ENCODE results near the gene DAZL.

GRCh38 chr3:16570113-16570512 lies 35.1 kb downstream of the DAZL start:
- TF ChIP-seq CTCF (conservative IDR thresholded peaks at IDR 0.05 in 1 of 2, IDR thresholded peaks at IDR 0.05 in 1 of 2; ENCODE audit: extremely low read depth in 1 of 2, insufficient read depth in 1 of 2, low read depth in 1 of 2, low read length in 2 of 2) (no peak), EZH2 (IDR thresholded peaks at IDR 0.05; ENCODE audit: borderline replicate concordance, low read length) (no peak)

Measured in mammary epithelial cell (primary cell).